LNCaP clone FGC (cell line): ENCODE results near the gene KLHL7.
"Not testable (repeated sequence)": the region's sequence is repeated elsewhere in the genome, so short reads cannot be mapped to it uniquely, and the experiment has no call there.

Experiments used
- DNase-seq: peaks from one replicate; pipeline ENCODE4 v3.0.0-alpha.2; 2011; ENCODE audit warnings: low read depth
- H3K4me3 ChIP-seq: 2 replicates; pipeline ENCODE4 v1.5.1; 2011; ENCODE audit warnings: mild to moderate bottlenecking, low read depth, low read length, control low read depth
- CTCF ChIP-seq: IDR thresholded peaks from 2 replicates; pipeline ENCODE4 v1.5.1; 2012; ENCODE audit warnings: mild to moderate bottlenecking; ENCODE audit not compliant: control insufficient read depth, insufficient read depth; ENCODE audit errors: extremely low read depth

The KLHL7 gene

GRCh38 chr7:23185980-23186379, 80.4 kb downstream of the KLHL7 start:
- H3K4me3 ChIP-seq: no peak overlapping the region
- DNase-seq: no peak
- TF ChIP-seq CTCF: no peak

GRCh38 chr7:23191022-23191421, 85.4 kb downstream of the KLHL7 start:
- peak; percentile 60 for DNase-seq
- H3K4me3 ChIP-seq: no peak overlapping the region
- no peak for TF ChIP-seq CTCF

DNA sequence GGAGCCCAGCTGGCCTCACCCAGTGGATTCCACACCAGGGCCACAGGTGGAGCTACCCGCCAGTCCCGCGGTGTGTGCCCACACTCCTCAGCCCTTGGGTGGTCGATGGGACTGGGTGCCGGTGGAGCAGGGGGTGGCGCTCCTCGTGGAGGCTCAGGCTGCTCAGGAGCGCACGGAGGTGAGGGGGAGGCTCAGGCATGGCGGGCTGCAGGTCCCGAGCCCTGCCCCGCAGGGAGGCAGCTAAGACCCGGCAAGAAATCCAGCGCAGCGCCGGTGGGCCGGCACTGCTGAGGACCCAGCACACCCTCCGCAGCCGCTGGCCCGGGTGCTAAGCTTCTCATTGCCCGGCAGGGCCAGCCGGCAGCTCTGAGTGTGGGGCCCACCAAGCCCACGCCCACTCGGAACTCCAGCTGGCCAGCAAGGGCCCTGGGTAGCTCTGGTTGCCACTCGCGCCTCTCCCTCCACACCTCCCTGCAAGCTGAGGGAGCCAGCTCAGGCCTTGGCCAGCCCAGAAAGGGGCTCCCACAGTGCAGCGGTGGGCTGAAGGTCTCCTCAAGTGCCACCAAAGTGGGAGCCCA, 88.2 kb downstream of the KLHL7 start:
- H3K4me3 ChIP-seq, DNase-seq: not testable (repeated sequence)

- H3K4me3 ChIP-seq: no peak overlapping the region
- no peak for DNase-seq
- TF ChIP-seq CTCF: no peak
Measured at GRCh38 chr7:23196306-23196705, 90.7 kb downstream of the KLHL7 start.

- not testable (repeated sequence) for DNase-seq, H3K4me3 ChIP-seq
Measured at GRCh38 chr7:23197745-23198144, 92.2 kb downstream of the KLHL7 start.

DNA sequence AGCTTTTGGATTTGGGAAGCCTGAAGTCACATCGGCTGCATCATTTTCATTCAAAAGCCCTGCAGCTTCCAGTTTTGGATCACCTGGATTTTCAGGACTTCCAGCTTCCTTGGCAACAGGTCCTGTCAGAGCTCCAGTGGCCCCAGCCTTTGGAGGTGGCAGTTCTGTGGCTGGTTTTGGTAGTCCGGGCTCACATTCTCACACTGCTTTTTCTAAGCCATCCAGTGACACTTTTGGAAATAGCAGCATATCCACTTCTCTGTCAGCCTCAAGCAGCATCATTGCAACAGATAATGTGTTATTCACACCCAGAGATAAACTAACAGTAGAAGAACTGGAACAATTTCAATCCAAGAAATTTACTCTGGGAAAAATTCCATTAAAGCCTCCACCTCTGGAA, 94.7 kb downstream of the KLHL7 start:
- DNase-seq: no peak
- no peak overlapping the region for H3K4me3 ChIP-seq
- no peak for TF ChIP-seq CTCF

DNA sequence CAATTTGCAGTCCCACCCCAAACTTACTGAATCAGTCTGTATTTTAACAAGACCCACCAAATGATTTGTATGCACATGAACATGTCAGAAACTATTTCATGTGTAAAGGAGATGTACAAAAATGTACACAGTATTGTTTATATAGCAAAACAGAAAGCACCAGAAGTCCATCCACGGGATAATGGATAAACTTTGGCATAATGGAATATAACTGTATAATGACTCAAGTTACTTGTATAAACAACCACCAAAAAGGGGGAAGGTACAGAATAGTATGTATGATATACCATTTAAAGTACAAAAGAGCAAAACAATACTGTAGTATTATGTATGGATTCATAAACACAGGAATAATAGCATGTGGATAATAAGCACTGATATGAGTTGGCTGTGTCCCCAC, 98.7 kb downstream of the KLHL7 start:
- no peak overlapping the region for H3K4me3 ChIP-seq
- no peak for DNase-seq
- TF ChIP-seq CTCF: no peak

- no peak overlapping the region for H3K4me3 ChIP-seq
- no peak for DNase-seq
- TF ChIP-seq CTCF: no peak
Measured at GRCh38 chr7:23205577-23205908, 100.0 kb downstream of the KLHL7 start.
